ENCODE measurements around the gene DGKI.
A peak's percentile ranks its signal among the peaks of the same experiment; 100 is the strongest.

Gene DGKI

DNA sequence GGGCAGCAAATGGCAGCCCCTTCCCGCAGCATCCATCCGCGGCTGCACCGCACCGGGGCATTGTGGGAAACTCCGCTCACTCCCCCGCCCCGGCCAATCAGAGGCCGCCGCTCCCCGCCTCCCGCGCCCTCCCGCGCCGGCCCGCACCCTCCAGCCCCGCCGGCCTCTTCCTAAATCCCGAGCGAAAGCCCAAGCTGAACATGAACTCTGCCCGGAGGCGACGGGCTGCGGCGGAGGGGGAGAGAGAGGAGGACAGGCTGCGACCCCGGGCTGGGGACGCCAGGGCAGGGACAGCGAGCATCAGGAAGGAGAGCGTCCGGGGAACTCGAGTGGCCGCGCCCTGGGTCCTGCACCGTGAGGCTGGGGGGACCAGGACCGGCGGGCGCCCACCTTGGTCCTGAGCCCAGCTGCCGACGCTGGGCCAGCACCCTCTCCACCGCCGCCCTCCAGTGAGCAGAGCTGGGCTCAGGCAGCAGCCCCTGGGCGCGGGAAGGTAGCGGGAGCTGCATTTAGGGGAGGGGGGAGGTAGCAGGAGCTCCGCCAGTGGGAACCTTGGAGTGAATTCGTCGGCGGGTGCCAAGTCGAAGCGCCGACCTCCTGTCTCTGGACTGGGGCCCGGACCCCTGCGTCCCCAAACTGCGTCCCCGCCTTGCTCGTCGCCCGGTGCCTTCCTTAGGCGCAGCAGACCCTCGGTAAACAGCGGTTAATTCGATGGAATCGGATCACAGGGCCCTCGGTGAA, at the start of gene DGKI:
TSS of gene DGKI (minus strand) at position 148 of the 741 bp plus-strand sequence.
- FAIRE-seq, result no peak

DNA sequence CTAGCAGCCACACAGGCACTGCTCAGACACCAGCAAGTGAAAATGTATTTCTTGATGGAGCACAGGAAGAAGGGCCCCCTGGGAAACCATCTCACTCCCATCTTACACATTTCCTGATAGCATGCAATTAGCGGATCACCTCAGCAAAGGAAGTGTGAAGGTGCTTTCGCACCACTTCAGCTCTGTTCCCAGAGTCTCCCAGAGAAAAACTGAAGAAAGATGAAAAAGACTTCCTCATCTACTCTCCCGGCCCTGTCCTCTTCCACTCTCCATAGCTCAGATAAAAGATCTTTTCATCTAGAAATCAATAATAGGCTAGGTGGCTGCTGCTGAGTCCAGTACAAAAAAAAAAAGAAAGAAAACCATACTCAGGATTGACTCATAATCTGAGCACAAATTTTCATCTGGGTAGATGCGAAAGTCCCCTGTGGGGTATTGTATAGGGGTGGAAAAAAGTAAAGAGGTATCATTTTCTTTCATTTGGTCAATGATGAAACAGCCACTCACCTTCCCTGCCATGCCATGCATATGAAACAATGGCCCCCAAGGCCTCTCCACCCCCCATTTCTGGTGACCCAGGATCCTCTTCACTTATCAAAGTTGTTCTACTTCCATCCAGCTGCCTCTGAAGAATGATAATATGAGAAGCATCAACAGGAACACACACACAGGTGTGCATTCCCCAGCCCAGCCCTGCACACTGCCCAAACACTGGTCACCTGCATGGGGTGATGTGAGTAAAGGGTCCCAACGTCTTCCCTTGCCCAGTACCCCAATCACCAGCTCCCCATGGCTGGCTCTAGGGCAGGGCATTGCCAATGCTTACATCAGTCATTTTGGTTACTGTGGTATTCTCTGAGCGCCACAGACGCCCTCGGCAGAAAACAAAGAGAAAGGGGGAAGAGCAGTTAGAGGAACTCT, 48.8 kb upstream of the DGKI start:
- DNase-seq (ENCODE audit: low spot score), result no peak
- no peak for FAIRE-seq

More for the DNA sequence above, at the start of gene DGKI:
- DNase-seq (ENCODE audit: low spot score), result no peak

DNA sequence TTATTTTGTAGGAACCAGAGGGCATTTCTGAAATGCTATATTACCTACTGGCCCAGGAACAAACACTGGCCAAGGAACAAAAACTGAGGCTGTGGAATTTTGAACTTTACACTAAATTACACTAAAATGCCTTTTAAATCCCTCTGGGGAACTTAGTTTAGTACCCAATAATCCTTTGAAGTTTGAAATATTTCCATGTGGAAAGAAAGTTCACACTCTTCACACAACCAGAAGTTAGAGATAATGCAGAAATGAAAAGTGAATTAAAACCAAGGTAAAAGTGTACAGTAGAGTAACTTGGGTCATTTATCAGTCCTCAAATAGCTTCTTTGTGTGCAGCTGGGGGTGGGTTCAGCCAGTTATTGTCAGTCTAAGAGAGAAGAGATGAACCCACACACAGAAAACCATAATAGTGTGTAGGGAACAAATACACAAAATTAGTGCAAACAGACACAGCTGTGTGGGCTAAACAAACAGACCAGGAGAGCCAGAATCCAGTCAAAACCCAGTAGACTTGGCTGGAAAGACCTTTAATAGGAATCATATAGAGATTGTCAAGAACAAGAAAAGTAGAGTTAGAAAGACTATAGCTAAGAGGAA, 46.5 kb upstream of the DGKI start:
- DNase-seq (ENCODE audit: low spot score) (no peak), FAIRE-seq (no peak)

DNA sequence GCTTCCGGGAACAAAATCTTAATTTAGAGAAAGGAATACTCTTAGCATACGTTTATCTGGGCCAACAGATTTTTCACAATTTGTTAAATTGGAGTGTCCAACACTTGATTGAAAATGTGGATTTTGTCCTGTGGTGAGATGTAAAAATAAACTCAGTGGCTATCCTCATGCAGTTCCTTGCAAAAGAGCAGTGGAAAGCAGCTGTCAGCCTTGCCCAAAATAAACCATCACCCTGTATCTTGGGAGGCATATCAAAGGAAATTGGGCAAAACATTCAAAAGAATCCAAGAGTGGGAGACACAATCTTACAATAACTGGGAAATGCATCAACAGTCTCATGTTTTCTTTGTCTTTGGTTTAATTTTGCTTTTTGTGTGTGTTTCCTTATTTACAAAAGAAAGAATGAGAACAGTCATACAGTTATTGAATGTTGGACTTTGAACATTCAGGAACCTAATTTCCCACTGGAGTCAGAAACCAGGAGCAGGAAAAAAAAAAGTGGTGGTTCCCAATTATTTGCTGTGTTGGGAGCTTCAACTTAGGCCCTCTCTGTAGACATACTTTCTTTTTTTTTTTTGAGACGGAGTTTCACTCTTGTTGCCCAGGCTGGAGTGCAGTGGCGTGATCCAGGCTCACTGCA, 44.4 kb upstream of the DGKI start:
- FAIRE-seq (no peak), DNase-seq (ENCODE audit: low spot score) (no peak)

DNA sequence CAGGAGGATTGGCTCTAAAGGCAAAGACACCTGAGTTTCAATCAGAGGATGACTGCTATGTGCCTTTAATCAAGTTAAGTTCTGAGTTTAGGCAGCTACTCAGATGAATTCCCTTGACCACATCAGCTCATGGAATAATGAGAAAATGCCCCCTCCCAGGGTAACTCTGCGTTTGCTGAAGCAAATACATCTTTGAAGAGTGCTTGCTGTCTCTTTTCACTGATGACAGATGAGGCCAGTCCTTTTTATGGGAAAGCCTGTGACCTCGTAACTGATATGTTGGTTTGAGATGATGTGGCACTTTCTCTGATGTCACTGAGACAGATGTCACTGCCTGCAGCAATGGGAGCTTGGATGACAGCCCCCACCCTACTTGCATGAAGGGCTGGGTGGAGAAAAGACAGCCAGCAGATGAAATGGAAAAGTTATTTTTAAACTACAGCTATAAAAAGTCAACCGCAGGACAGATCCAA, 43.7 kb upstream of the DGKI start:
- no peak for DNase-seq (ENCODE audit: low spot score)

DNA sequence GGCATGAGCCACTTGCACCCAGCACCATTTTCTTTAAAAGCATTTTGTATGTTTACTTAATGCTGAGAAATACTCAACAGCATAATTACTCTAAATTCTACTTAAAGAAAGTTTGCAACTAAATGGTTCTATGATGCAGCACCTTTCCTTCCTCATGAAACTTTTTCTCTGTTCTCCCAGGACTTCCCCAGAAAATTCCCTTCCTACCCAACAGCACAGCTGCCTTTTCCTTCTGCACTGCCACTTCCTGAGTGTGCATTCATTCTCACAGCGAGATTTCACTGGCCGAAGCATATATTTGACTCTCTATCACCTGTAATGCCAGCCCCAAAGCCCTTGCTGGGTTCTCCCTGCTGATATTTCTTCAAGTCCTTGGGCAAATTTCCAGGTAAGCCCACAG, 41.5 kb upstream of the DGKI start:
- FAIRE-seq (no peak), DNase-seq (ENCODE audit: low spot score) (no peak)

More for the DNA sequence above, 43.7 kb upstream of the DGKI start:
- FAIRE-seq, result no peak

DNA sequence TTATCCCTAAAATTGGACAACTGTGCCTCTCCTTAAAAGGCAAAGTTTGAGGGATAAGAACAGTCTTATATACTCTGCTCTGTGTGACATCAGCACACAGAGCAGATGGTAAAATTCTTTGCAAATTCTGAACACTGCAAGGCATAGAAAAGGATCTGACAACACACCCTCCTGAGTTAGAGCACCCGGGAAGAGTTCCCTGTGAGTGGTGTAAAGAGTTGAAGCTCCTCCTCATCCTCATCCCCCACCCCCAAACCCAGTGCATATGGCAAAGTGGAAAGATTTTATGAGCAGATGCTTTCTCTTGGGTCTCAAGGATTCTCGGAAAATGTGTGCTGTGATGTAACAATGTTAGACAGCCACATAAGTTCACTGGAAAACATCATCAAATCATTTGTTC, 40.0 kb upstream of the DGKI start:
- FAIRE-seq, result no peak
- no peak for DNase-seq (ENCODE audit: low spot score)

DNA sequence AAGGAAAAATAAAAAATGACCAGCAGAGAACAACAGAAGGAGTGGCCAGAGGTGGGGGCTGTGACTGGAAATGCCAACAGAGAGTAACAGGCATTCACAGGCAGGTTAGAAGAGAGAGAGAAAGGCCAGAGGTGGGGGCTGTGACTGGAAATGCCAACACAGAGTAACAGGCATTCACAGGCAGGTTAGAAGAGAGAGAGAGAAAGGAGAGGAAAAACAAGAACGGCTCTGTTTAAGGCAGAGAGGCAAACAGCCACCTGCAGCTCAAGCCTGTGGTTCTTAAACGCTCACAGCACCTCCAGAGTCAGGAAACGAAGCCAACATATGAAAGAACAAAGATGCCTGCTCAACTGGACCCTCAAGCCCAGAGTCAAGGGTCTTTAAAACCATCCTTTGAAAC, 39.5 kb upstream of the DGKI start:
- FAIRE-seq (no peak), DNase-seq (ENCODE audit: low spot score) (no peak)

DNA sequence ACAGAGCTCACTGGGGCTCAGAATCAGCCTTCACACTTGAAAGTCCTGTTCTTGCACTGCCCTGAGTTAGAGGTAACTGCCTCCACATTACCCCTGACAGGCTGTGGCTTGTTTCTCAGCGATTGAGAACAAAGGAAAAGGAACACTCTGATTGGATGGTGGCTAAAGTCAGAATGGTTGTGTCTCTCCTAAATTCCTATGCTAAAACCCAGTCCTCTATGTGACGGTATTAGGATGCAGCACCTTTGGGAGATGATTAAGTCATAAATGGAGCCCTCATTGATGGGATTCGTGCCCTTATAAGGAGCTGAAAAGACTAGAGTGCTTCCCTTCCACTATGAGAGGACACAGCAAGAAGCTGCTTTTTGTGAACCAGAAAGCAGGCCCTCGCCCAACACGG, 38.9 kb upstream of the DGKI start:
- FAIRE-seq, result no peak
- DNase-seq (ENCODE audit: low spot score), result no peak

DNA sequence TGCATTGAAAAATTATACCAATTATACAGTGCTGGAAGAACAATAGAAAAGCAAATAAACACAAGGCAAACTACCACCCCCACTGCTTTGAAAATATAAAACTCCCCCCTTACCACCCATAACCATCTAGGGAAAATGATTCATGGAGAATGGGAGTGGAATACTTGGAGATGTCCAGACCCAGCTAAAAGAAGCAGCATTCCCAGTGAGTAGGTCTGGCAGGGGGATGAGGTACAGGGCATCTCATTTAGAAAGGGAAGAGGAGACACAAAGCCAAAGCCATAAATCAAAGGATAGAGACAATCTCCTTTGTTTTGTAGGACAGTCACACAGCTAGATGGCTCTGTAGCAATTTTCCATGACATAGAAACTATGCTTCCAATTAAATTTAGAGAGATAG, 36.0 kb upstream of the DGKI start:
- DNase-seq (ENCODE audit: low spot score), result peak; percentile 11

DNA sequence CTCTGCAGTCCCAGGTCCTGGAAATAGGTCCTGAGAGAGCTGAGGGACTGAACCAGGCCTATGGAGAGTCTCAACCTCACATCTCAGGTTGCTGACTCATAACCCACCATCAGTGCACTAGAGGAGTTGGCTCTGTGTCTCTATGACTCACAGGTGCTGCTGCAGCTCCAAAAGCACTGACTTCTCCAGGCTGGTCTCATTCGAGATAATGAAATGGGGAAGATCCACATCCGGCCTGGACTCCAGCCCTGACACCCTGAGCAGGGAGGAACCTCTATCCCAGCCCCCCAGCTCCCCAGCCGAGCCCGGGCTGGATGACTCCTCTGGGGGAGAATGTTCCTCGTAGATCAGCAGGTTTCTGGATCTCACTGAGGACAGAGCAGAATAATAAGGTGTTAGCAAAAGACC, 35.5 kb upstream of the DGKI start:
- FAIRE-seq, result no peak
- DNase-seq (ENCODE audit: low spot score), result peak; percentile 92

More for the DNA sequence above, 36.0 kb upstream of the DGKI start:
- no peak for FAIRE-seq

DNA sequence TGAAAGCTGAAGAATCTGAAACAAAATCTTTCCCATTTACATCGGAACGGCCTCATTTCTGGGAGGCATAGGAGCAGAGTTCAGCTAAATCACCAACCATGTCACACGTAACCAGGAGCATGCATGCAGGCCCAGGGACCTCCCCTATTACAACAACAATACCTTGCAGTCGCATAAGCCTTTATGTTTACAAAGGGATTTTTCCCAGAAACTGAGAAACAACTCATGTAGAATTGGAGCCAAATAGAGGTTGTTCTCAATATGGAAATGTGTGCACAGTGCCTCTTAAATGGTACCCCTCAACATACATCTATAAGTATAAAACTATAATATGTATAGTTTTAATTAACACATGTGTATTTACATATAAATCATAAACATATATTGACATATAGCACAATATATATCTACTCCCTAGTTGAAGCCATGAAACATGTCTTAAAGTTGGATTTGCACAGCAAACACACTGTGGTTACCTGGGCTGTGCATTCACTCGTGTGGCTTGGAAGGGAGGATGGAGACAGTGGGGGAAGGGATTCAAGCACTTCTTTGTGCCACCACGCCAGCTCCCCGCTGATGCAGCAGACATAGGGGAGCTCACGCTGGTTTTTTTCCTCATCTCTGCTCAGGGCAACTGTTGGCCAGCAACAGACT, 35.0 kb upstream of the DGKI start:
- no peak for FAIRE-seq

DNA sequence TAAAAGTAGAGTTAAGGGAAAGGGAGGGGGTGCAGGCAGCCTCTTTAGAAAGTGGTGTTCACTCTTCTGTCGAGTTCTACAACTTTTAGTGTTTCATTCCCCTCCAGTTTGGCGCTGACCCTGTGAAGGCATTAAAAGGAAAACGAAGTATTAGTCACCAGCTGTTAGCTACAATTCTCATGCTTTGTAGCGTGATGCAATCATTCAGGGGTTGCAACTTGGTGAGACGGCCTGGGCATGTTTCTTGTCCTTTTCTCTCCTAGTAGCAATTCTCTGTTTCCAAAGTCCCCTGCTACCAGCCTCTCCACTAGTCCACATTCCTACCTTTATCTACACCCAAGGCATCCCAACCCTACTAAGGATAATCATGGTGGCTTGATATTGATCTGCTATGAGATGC, 33.7 kb upstream of the DGKI start:
- FAIRE-seq (no peak), DNase-seq (ENCODE audit: low spot score) (no peak)

More for the DNA sequence above, 35.0 kb upstream of the DGKI start:
- DNase-seq (ENCODE audit: low spot score), result no peak

DNA sequence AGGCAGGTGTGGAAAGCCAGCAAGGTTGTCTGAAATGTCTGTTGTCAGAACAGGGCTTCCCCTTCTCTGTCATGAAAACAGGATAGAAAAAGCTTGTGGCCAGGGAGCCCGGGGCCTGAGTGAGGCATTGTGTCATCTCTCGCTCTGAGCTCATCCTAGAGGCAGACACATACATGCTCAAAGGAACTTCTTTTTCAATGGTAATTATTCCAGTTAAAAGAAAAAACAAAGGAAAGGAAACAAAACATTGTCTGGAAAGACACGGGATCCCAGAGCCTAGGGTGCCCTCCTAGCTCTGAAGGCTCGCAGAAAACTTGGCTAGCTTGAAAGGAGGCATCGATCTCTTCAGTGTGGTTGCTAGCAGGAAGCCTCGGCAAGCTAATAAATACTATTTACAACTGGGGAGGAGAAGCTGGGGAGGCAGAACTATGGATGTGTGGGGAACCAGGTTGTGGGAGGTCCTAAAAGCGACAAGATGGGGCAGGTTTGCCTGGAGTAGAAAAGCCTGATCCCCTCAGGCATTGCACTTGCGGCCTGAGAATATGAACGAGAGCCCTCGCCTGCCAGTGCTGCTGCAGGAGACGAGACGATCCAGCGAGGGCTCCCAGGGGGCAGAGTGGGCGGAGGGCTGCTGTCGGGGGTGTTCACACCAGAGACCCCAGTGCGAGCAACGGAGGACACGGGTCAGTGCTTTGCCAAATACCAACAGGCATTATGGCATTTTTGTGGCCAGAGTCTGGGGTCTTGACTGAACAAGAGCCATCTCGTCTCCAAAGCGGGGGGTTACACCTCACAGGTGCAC, 32.8 kb upstream of the DGKI start:
- DNase-seq (ENCODE audit: low spot score) (no peak), FAIRE-seq (no peak)

DNA sequence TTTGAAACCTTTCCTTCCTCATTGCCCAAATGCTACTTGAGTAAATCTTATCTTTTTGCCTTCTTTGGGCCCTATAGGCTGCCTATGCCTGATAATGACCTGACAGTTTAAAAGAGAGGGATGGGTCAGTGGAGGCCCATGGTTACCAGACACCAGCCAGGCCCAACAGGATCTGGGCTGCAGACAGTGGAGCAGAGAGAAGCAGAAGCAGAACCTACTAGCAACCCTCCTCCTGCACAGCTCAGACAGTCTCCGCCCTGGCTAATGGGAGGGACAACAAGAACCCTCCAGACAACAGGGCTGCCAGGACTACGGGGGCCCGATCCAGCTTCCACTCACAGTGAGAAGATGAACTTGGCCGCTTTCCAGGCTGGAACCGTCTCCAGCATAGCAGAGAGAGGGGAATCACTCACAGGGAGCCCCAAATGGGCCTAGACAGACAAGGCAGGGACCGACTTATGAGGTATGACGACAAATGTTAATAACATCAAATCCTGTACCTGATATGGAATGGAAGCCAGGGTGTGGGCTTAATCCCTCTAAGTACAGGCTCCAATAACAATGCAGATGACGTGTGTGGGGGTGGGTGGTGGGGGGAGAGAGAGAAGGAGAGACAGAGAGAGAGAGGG, 31.7 kb upstream of the DGKI start:
- DNase-seq (ENCODE audit: low spot score) (no peak), FAIRE-seq (no peak)

DNA sequence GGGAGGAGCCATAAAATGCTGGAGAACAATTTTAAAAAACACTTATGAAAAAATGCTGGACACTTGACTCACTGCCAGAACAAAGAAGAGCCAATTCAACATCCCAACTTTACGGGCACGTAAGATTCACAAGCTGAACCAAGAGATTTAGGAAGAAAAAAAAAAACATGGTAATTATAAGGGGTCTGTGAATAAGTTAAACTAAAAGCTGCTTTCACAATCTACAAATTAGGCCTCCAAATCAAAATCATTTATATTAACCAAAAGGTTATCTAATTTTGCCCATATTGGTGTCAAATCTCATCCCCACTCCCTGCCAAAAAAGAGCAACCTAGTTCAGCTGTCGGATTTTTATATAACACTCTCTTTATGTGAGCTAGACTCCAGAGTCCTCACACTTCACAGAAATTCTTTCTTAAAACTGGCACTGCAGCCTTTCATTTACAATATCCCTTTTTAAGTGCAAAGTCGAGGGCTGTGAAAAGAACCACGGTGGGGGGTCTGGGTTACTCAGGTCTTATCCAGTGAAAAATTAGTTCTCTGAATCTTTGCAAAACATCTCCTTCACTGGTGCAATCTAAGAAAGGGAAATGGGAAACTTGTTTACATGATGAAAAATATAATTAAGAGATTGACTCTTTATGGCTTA, 30.4 kb upstream of the DGKI start:
- FAIRE-seq, result no peak
- no peak for DNase-seq (ENCODE audit: low spot score)

DNA sequence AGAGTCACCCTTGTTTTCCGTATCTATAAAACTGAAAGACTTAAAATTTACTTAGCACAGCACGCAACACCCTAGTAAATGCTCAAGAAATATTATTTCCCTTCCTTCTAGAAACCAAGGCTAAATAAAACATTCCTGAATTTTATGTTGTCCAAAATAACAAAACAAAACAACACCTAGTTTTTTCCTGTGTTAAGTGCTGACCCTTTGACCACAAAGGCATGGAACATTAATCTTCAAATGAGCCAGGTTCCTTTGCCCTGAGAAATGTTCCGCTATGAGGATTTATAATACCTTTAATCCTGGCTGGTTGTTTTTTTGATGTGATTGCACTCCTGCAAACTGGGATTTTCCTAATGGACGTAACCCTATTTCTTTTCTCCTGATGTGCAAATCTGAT, 29.0 kb upstream of the DGKI start:
- FAIRE-seq, result no peak

DNA sequence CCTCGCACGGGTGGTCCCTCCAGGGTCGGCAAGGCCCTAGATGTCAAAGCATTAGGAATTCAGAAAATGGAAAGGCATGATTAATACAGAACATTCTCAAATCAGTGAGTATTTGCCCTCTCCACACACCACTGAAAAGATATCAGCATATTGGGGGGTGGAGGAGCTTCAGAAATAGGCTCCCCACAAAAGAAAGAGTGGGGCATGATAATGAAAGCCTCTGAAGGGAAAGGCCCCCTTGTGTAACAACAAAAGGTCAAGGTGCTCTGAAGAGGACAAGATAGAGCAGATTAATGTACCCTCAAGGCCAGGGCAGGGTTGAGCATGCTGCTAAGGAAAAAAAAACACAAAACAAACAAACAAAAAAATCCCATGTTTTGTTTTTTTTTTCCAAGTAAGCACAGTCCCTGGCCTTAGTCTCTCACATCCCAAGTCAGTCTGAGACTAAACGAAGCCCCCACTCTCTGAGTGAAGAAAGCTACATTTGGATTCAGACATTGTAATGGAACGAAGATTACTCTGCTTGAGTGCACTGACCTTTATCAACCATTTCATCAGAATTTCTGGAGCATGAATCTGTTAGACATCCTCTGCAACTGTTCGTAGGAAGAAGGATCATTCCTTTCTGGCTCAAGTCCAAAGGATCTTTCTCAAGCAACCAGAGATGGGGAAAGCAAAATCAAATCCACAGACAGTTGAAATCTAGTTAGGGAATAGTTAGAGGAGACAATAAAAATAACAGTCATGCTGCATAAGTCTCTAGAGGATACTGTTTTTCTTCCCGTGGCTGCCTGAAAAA, 27.4 kb upstream of the DGKI start:
- FAIRE-seq (no peak), DNase-seq (ENCODE audit: low spot score) (no peak)

More for the DNA sequence above, 29.0 kb upstream of the DGKI start:
- DNase-seq (ENCODE audit: low spot score), result no peak

All from urothelium cell line (cell line).